Measurements from ENCODE around the gene LSM10.

The LSM10 gene

DNA sequence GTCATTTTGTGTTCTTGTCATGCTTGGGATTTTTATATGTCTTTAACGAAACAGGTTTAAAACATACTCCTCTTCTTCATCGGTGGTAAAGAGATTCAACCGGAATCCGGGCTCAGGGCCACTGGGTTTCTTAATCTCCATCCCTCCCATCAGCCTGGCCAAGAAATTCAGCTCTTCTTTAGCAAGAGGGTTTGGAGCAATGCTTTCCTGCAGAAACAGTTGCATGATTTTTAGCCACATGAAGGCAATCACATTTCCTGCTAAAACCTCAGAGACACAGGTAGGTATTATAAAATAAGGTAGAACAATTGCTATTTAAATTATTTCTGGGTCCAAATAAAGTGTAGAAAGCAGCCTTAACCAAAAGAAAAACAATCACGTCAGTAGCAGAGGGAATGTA, 22.7 kb upstream of the LSM10 start:
- H3K4me1 Mint-ChIP-seq = peaks cover 18% of the 10 kb centered on the region
- H3K27me3 Mint-ChIP-seq = no peaks in the 10 kb centered on the region
- DNase-seq = no peak
- peak overlapping the region; percentile 67 for H3K27ac Mint-ChIP-seq
- CTCF ChIA-PET = interaction anchor here (0.7 to 2.6 kb wide), 13 partner anchors 33 to 323 kb away, joined by 3 to 42 read pairs (median 5); partner anchors contain the start of genes EVA1B, SH3D21 and TRAPPC3
- no peaks in the 10 kb centered on the region for H3K36me3 Mint-ChIP-seq
- peak overlapping the region; percentile 44 for H3K4me3 Mint-ChIP-seq
- H3K9me3 Mint-ChIP-seq = no peaks in the 10 kb centered on the region

DNA sequence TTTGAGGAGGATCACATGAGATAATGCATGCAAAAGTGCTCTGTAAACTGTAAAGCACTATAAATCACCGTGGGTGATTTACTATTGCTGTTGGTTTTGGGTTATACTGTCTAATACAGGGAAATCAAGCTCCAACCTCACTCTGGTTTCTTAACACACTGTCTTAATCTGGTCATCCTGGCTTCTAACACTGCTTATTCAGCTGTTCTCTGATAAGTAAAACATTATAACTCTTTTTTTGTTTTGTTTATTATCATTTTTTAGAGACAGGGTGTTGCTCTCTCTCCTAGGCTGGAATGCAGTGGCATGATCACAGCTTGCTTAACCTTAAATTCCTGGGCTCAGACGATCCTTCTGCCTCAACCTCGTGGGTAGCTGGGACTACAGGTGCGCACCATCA, 21.9 kb upstream of the LSM10 start:
- H3K27ac Mint-ChIP-seq = no peak overlapping the region
- no peaks in the 10 kb centered on the region for H3K27me3 Mint-ChIP-seq
- H3K4me1 Mint-ChIP-seq = peaks cover 18% of the 10 kb centered on the region
- no peak for DNase-seq
- H3K9me3 Mint-ChIP-seq = no peaks in the 10 kb centered on the region
- no peak overlapping the region for H3K4me3 Mint-ChIP-seq
- CTCF ChIA-PET = interaction anchor here (0.7 to 2.6 kb wide), 12 partner anchors 47 to 322 kb away, joined by 3 to 42 read pairs (median 5); partner anchors contain the start of genes SH3D21 and TRAPPC3
- H3K36me3 Mint-ChIP-seq = no peaks in the 10 kb centered on the region

DNA sequence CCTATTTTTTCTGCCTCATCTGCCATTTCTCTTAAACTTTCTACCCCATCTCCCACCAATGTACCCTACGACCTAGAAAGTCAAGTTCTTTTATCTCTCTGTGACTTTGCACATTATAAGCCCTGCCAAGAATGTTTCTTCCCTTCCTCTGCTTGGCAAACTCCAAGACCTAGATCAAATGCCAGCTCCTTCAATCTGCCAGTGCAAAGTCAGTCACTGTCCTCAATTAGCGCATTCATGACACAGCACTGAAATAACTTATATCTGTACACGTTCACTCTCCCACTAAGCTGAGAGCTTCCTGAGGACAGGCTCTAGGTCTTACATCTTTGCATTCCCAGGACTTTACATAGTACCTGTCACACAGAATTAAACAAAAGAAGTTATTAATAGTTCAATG, 21.4 kb upstream of the LSM10 start:
- CTCF ChIA-PET = interaction anchor here (0.8 to 2.6 kb wide), 7 partner anchors 51 to 270 kb away, joined by 3 to 42 read pairs (median 7); partner anchors contain the start of gene TRAPPC3
- no peaks in the 10 kb centered on the region for H3K36me3 Mint-ChIP-seq
- H3K4me3 Mint-ChIP-seq = no peak overlapping the region
- H3K9me3 Mint-ChIP-seq = no peaks in the 10 kb centered on the region
- no peak overlapping the region for H3K27ac Mint-ChIP-seq
- peaks cover 18% of the 10 kb centered on the region for H3K4me1 Mint-ChIP-seq
- no peak for DNase-seq
- no peaks in the 10 kb centered on the region for H3K27me3 Mint-ChIP-seq

DNA sequence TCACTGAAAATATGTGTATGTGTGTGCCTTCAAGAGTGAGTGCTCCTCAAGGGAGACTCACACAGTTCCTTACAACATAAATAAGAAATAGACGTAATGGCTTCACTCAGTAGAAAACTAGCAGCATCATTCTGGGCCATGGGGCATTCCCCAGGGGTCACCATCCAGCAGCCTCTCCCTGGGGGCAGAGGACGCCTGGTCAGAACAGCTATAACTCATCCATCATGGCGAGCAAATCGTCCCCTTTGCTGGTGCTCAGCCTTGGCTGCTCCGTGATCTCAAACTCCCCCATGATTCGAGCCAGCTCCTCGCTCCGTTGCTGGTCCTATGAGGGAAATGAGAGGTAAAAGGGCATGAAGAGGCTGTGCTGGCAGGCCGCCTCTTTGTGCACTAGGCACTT, 20.2 kb upstream of the LSM10 start:
- H3K4me1 Mint-ChIP-seq = peaks cover 24% of the 10 kb centered on the region
- no peaks in the 10 kb centered on the region for H3K36me3 Mint-ChIP-seq
- no peak overlapping the region for H3K4me3 Mint-ChIP-seq
- no peaks in the 10 kb centered on the region for H3K27me3 Mint-ChIP-seq
- CTCF ChIA-PET = interaction anchor here (0.6 to 2.2 kb wide), 4 partner anchors 33 to 132 kb away, joined by 3 to 5 read pairs (median 4); no protein-coding TSS in a partner anchor
- H3K9me3 Mint-ChIP-seq = no peaks in the 10 kb centered on the region
- no peak for DNase-seq
- no peak overlapping the region for H3K27ac Mint-ChIP-seq

DNA sequence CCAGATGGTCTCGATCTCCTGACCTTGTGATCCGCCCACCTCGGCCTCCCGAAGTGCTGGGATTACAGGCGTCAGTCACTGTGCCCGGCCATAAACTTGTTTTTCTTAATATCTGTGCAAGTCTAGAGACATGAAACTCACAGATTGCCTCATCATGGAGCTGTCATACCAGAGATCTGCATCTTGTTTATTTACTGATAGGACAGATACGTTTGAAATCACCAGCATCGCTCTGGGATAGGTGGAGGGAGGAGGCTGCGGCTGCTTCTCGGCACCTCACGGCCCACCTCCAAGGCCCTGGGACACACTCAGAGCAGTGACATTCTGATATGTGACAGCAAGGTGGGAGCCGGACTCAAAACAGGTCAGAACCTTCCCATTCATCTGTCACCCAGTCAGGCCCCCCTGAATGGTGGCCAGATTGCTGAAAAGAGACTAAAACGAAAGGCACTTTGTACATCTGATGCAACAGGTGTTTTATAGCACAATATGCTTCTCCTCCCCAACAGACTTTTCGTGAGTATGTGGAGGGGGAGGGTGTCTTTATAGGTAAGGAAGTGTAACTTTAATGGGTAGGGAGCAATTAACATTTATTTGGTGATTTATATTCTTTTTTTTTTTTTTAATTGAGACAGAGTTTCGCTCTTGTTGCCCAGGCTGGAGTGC, 18.1 kb upstream of the LSM10 start:
- CTCF ChIA-PET = interaction anchor here (0.9 kb wide), 1 partner anchor 73 kb away, joined by 3 read pairs; no protein-coding TSS in a partner anchor
- Mint-ChIP-seq H3K27ac (no peak overlapping the region), H3K27me3 (no peaks in the 10 kb centered on the region), H3K4me1 (peaks cover 36% of the 10 kb centered on the region), H3K9me3 (peaks cover 6% of the 10 kb centered on the region), H3K4me3 (no peak overlapping the region), H3K36me3 (peaks cover 6% of the 10 kb centered on the region)
- no peak for DNase-seq

DNA sequence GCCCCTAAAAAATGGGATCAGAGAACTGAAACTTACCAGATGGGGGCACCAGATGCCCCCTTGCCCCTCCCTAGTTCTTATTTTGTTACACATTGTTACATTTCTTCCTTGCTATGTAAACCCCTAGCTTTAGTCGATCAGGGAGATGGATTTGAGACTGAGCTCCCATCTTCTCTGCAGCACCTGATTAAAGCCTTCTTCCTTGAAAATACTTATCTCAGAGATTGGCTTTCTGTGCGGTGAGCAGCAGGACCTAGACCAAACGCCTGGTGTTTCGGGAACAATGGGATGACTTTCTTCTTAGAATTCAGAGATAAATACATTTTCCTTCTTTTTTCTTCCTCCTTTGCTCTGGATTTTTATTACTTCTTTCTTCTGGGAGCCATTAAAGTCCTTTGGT, 16.7 kb upstream of the LSM10 start:
- Mint-ChIP-seq H3K27ac (no peak overlapping the region), H3K27me3 (peaks cover under 1% of the 10 kb centered on the region), H3K9me3 (peaks cover 6% of the 10 kb centered on the region), H3K4me1 (peaks cover 25% of the 10 kb centered on the region), H3K36me3 (peaks cover 6% of the 10 kb centered on the region), H3K4me3 (no peak overlapping the region)
- no peak for DNase-seq
- CTCF ChIA-PET = interaction anchor here (1.7 to 4.2 kb wide), 3 partner anchors 37 to 73 kb away, joined by 5 to 27 read pairs (median 6); no protein-coding TSS in a partner anchor

DNA sequence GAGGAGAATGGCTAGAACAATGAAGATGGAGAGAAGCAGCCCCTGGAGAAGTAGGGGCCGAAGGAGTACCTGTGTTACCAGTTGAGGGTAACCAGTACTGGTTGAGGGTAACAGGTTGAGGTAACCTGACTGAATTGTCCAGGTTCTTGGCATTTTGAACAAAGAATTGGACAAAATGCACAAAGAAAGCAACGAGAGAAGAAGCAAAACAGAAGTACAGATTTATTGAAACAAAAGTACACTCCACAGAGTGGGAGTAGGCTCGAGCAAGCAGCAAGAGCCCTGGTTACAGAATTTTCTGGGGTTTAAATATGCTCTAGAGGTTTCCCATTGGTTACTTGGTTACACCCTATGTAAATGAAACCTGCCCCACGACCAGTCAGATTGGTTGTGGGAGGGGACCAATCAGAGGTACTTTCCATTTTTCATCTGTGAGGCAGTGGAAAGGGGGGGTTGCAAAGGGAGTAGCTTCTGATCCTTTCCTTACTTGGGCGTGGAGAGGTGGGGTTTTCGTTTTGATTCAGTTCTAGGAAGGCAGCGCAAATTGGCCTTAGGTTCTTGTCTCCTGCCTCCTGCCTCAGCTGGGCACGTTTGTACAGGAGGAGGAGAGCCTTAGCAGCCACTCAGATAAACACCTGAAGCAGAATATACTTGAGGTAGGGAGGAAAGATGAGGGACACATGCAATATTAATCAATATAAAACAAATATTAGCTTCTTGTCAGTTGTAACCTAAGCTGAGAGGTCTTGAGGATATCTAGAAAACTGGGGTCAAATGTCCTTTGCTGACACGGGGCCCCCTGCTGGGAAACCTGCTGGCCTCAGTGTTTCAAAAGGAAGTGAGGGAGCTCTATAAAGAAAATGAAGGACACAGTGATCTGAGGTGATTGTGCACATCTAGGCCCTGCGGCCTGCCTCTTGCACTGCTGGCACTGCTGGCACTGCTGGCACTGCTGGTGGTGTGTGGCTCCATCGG, 14.3 kb upstream of the LSM10 start:
- peaks cover 6% of the 10 kb centered on the region for H3K9me3 Mint-ChIP-seq
- DNase-seq = peak; percentile 70
- H3K4me1 Mint-ChIP-seq = peaks cover 25% of the 10 kb centered on the region
- H3K27me3 Mint-ChIP-seq = peaks cover 4% of the 10 kb centered on the region
- CTCF ChIA-PET = interaction anchor here (0.6 to 4.2 kb wide), 13 partner anchors 9 to 301 kb away, joined by 3 to 27 read pairs (median 4); partner anchors contain the start of genes LSM10, STK40 and TRAPPC3
- H3K27ac Mint-ChIP-seq = peak overlapping the region; percentile 88
- H3K36me3 Mint-ChIP-seq = peaks cover 6% of the 10 kb centered on the region
- no peak overlapping the region for H3K4me3 Mint-ChIP-seq

DNA sequence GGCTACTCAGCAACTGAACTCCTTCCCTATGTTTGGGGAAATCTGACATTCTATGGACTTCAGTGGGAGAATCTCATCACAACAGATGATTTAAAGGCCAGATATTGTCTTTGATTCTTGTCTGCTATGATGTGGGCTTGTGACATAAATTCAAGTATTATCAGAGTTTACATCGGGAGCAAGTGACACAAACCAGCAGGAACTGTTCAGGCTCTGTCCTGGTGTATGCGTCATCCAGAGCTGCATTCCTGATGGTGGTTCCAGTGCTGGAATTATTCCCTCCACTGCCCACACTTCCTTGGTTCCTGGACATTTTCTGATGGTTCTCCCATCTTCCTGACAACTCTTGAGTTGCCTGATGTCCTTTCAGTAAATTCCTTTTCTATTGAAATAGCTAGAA, 10.8 kb upstream of the LSM10 start:
- Mint-ChIP-seq H3K4me3 (no peak overlapping the region), H3K27ac (no peak overlapping the region), H3K27me3 (peaks cover 16% of the 10 kb centered on the region), H3K9me3 (peaks cover 6% of the 10 kb centered on the region), H3K36me3 (peaks cover 6% of the 10 kb centered on the region), H3K4me1 (peaks cover 30% of the 10 kb centered on the region)
- CTCF ChIA-PET = interaction anchor here (1.3 kb wide), 1 partner anchor 108 kb away, joined by 4 read pairs; no protein-coding TSS in a partner anchor
- no peak for DNase-seq

DNA sequence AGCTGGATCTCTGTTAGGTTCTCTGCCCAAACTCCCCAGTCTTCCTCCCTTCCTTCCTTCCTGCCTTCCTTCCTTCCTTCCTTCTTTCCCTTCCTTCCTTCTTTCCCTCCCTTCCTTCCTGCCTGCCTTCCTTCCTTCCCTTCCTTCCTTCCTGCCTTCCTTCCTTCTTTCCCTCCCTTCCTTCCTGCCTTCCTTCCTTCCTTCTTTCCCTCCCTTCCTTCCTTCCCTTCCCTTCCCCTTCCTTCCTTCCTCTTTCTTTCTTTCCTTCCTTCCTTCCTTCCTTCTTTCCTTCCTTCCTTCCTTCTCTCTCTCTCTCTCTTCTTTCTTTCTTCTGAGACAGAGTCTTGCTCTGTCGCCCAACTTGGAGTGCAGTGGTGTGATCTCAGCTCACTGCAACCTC, 8.7 kb upstream of the LSM10 start:
- Mint-ChIP-seq H3K4me1 (peaks cover 12% of the 10 kb centered on the region), H3K27ac (no peak overlapping the region), H3K27me3 (peaks cover 16% of the 10 kb centered on the region), H3K36me3 (peaks cover 2% of the 10 kb centered on the region), H3K9me3 (peaks cover 2% of the 10 kb centered on the region), H3K4me3 (no peak overlapping the region)
- CTCF ChIA-PET = interaction anchor here (0.7 kb wide), 1 partner anchor 60 kb away, joined by 3 read pairs; no protein-coding TSS in a partner anchor
- DNase-seq = no peak

DNA sequence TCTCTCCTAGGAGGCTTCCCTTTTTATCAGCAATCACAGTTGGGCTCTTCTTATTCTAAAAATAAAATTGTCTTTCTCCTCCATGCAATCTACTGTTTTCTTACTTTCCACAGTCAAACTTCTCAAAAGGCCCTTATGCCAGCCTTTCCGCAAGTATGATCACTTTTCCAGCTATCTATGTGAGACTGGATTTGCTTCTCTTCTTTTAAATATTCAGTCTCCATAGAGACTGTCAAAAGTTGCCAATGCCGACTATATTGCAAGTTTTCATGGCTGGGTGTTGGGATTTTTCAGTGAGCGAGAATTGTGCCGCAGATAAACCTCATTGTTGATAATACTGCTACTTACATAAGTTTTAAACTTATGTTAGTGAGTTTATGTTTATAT, 4.8 kb upstream of the LSM10 start:
- Mint-ChIP-seq H3K36me3 (peaks cover 2% of the 10 kb centered on the region), H3K4me3 (no peak overlapping the region), H3K27me3 (peaks cover 12% of the 10 kb centered on the region), H3K27ac (no peak overlapping the region), H3K4me1 (peaks cover 22% of the 10 kb centered on the region), H3K9me3 (peaks cover 2% of the 10 kb centered on the region)
- CTCF ChIA-PET = interaction anchor here (1.0 kb wide), 1 partner anchor 10 kb away, joined by 4 read pairs; no protein-coding TSS in a partner anchor
- DNase-seq = no peak

DNA sequence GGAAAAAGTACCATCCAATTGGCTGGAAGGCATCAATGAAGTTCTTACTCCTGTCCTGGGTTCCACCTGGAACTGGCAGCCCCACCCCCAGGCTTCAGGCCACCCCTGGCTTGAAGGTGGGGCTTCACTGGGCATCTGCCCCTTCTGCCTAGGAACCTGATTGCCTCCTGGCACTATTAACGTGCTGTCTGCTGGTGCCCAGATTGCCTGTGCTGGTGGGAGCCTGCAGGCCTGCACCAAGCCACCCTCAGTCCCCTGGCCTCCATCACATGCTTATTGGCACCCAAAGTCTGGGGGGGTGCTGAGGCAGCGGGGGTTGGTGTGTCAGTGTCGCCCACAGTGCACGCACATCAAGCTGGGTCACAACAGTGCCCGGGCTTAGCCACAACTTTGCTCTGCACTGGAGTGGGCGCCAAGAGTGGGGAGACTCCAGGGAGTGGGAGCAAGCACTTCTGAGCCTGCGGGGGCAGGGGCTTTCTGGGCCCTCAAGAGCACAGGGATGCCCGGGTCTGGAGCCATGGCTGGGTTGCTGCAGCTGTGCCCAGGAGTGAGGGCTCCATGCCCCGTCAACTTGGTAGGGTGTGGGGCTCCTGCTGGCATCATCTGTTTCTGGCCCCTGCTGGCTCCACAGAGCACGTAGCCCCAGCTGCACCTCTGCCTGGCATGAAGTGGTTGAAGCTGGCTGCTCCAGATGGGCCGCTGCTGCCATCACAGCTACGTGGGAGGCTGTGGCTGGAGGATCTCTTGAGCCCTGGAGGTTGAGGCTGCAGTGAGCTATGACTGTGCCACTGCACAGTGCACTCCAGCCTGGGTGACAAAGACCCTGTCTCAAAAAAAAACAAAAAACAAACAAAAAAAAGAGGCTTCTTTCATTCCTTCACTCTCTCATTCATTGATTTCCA, 4.1 kb upstream of the LSM10 start:
- H3K4me1 Mint-ChIP-seq = peaks cover 27% of the 10 kb centered on the region
- H3K36me3 Mint-ChIP-seq = peaks cover 6% of the 10 kb centered on the region
- peaks cover 2% of the 10 kb centered on the region for H3K9me3 Mint-ChIP-seq
- DNase-seq = no peak
- peaks cover 12% of the 10 kb centered on the region for H3K27me3 Mint-ChIP-seq
- H3K4me3 Mint-ChIP-seq = no peak overlapping the region
- CTCF ChIA-PET = interaction anchor here (1.0 kb wide), 1 partner anchor 11 kb away, joined by 4 read pairs; no protein-coding TSS in a partner anchor
- H3K27ac Mint-ChIP-seq = no peak overlapping the region

DNA sequence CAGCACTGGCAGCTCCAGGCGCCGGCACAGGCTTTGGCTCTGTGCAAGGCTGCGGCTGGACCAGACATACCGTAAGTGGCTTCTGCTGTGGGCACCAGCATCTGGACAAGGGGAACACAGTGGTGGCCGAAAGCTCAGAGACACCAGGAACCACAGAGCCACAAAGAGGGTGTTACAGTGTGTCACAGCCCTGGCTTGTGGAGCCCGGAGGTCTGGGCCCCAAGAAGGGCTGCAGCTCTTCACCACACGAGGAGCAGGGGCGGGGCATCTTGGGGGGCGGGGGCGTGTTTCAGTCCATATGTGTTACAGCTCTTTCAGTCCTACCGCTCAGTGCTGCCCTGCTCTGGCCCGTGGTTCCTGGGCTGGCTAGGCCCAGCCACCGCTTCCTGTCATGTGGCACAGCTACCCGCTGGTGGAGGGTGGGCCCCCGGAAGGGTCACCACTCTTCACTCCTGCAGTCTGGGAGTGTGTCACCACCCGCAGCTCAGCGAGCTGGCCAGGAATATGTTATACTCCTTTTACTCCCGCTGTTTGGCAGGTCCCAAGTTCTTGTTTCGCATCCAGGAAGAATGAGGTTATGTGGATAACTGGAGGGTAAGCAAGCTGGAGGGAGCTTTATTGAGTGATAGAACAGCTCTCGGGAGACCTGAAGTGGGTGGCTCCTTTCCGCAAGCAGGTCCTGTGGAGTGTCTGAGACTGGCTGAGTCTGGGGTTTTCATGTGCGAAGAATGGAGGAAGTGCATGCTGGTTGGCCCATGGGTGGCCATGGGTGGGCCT, 3.3 kb upstream of the LSM10 start:
- peaks cover 31% of the 10 kb centered on the region for H3K4me1 Mint-ChIP-seq
- peaks cover 2% of the 10 kb centered on the region for H3K9me3 Mint-ChIP-seq
- CTCF ChIA-PET = no interaction called here
- H3K36me3 Mint-ChIP-seq = peaks cover 9% of the 10 kb centered on the region
- peaks cover 5% of the 10 kb centered on the region for H3K27me3 Mint-ChIP-seq
- H3K4me3 Mint-ChIP-seq = no peak overlapping the region
- DNase-seq = peak; percentile 49
- H3K27ac Mint-ChIP-seq = peak overlapping the region; percentile 24

DNA sequence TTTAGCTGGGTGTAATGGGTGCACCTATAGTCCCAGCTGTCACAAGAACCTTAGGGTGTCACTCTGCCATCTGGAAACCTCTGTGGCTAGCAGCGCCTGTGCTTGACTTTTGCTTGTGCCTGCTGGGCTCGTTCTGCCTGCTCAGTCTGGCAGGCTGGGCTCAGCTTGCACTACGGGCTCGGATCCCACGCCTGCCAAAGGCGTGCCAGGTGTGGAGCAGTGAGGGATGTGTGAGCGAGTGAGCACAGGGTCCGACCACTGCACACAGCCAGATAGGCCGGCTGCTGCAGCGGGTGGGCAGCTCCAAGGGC, 2.8 kb upstream of the LSM10 start:
- peaks cover 2% of the 10 kb centered on the region for H3K9me3 Mint-ChIP-seq
- CTCF ChIA-PET = interaction anchor here (1.4 to 3.5 kb wide), 2 partner anchors 12 to 252 kb away, joined by 4 to 12 read pairs; partner anchors contain the start of gene TRAPPC3
- DNase-seq = no peak
- no peak overlapping the region for H3K27ac Mint-ChIP-seq
- H3K36me3 Mint-ChIP-seq = peaks cover 9% of the 10 kb centered on the region
- peaks cover 5% of the 10 kb centered on the region for H3K27me3 Mint-ChIP-seq
- peaks cover 31% of the 10 kb centered on the region for H3K4me1 Mint-ChIP-seq
- H3K4me3 Mint-ChIP-seq = no peak overlapping the region

Measured in activated naive CD4-positive, alpha-beta T cell treated with anti-CD3 and anti-CD28 coated beads, Interleukin-2, amount 10 ng/mL, durations not matched to agents 7 days and 5 days (primary cell).